HepG2 (cell line): Measurements from ENCODE around the gene NLRX1. TPM values are rescaled to one million over a fixed set of nuclear protein-coding genes. Genes with fewer than 3 reads are reported as not detected.

Experiments used
- polyA plus RNA-seq, 8 experiments: library from polyadenylated mRNA; depleted of rRNA in 3 of 8; stranded (reverse) in 7 of 8; unstranded in 1 of 8; fragments of >200 nt; fragmentation: Illumina TruSeq in 4 of 8; extraction: Trizol in 4 of 8; gene quantifications; 2 replicates each; pipeline versions ENCODE4 v1.2.1 to v1.2.3, GENCODE V29; 2011 to 2016; ENCODE audit warnings: low read depth in 4 of 8, missing spikeins in 1 of 8, mixed read lengths in 1 of 8; ENCODE audit not compliant: insufficient read depth in 1 of 8
- total RNA-seq, 5 experiments: library from RNA; depleted of rRNA; stranded (reverse); fragments of >200 nt; fragmentation: Illumina TruSeq; extraction: Trizol; gene quantifications; 2 replicates each; pipeline ENCODE4 v1.2.3, GENCODE V29; 2016; ENCODE audit warnings: low read depth in 1 of 5

Gene NLRX1
- total and polyA plus RNA-seq, 2 of the 13 experiments (the other 11 are each of a cell fraction or from before 2014, with no cell fraction given), result 8.7 to 11.0 TPM

Other genes starting within 250 kb of the NLRX1 start
- gene BCL9L, start 242.8 kb upstream of the NLRX1 start, total RNA-seq (2016; rRNA removed; fragmentation: Illumina TruSeq; extraction: Trizol), result 3.7 and 5.5 TPM in 2 replicates
- 4.1 and 4.5 TPM in 2 replicates for gene BCL9L, start 242.8 kb upstream of the NLRX1 start, polyA plus RNA-seq (2011; rRNA removed)
- not detected in 2 replicates for gene UPK2, start 212.4 kb upstream of the NLRX1 start, total RNA-seq (2016; rRNA removed; fragmentation: Illumina TruSeq; extraction: Trizol)
- not detected in 2 replicates for gene UPK2, start 212.4 kb upstream of the NLRX1 start, polyA plus RNA-seq (2011; rRNA removed)
- not detected in 2 replicates for gene FOXR1, start 197.0 kb upstream of the NLRX1 start, total RNA-seq (2016; rRNA removed; fragmentation: Illumina TruSeq; extraction: Trizol)
- not detected in 2 replicates for gene FOXR1, start 197.0 kb upstream of the NLRX1 start, polyA plus RNA-seq (2011; rRNA removed)
- gene CENATAC, start 170.6 kb upstream of the NLRX1 start, total RNA-seq (2016; rRNA removed; fragmentation: Illumina TruSeq; extraction: Trizol), result 9.2 and 25.0 TPM in 2 replicates
- gene CENATAC, start 170.6 kb upstream of the NLRX1 start, polyA plus RNA-seq (2011; rRNA removed), result 19.8 and 21.7 TPM in 2 replicates
- gene RPS25, start 150.4 kb upstream of the NLRX1 start, total RNA-seq (2016; rRNA removed; fragmentation: Illumina TruSeq; extraction: Trizol), result 1,415 and 1,643 TPM in 2 replicates
- 647 and 839 TPM in 2 replicates for gene RPS25, start 150.4 kb upstream of the NLRX1 start, polyA plus RNA-seq (2011; rRNA removed)
- 97.4 and 124 TPM in 2 replicates for gene TRAPPC4, start 150.0 kb upstream of the NLRX1 start, total RNA-seq (2016; rRNA removed; fragmentation: Illumina TruSeq; extraction: Trizol)
- gene TRAPPC4, start 150.0 kb upstream of the NLRX1 start, polyA plus RNA-seq (2011; rRNA removed), result 126 and 140 TPM in 2 replicates
- 25.6 and 43.0 TPM in 2 replicates for gene SLC37A4, start 137.8 kb upstream of the NLRX1 start, total RNA-seq (2016; rRNA removed; fragmentation: Illumina TruSeq; extraction: Trizol)
- 56.1 and 59.7 TPM in 2 replicates for gene SLC37A4, start 137.8 kb upstream of the NLRX1 start, polyA plus RNA-seq (2011; rRNA removed)
- gene HYOU1, start 111.5 kb upstream of the NLRX1 start, total RNA-seq (2016; rRNA removed; fragmentation: Illumina TruSeq; extraction: Trizol), result 50.0 and 127 TPM in 2 replicates
- gene HYOU1, start 111.5 kb upstream of the NLRX1 start, polyA plus RNA-seq (2011; rRNA removed), result 155 and 164 TPM in 2 replicates
- 21.6 and 23.3 TPM in 2 replicates for gene VPS11, start 100.9 kb upstream of the NLRX1 start, total RNA-seq (2016; rRNA removed; fragmentation: Illumina TruSeq; extraction: Trizol)
- 13.7 and 18.9 TPM in 2 replicates for gene VPS11, start 100.9 kb upstream of the NLRX1 start, polyA plus RNA-seq (2011; rRNA removed)
- 9.4 and 14.0 TPM in 2 replicates for gene HMBS, start 83.8 kb upstream of the NLRX1 start, total RNA-seq (2016; rRNA removed; fragmentation: Illumina TruSeq; extraction: Trizol)
- 46.8 and 46.9 TPM in 2 replicates for gene HMBS, start 83.8 kb upstream of the NLRX1 start, polyA plus RNA-seq (2011; rRNA removed)
- gene DPAGT1, start 66.9 kb upstream of the NLRX1 start, total RNA-seq (2016; rRNA removed; fragmentation: Illumina TruSeq; extraction: Trizol), result 15.1 and 37.6 TPM in 2 replicates
- 63.9 and 70.7 TPM in 2 replicates for gene DPAGT1, start 66.9 kb upstream of the NLRX1 start, polyA plus RNA-seq (2011; rRNA removed)
- gene C2CD2L, start 61.4 kb upstream of the NLRX1 start, total RNA-seq (2016; rRNA removed; fragmentation: Illumina TruSeq; extraction: Trizol), result 1.2 and 3.7 TPM in 2 replicates
- 5.5 and 6.0 TPM in 2 replicates for gene C2CD2L, start 61.4 kb upstream of the NLRX1 start, polyA plus RNA-seq (2011; rRNA removed)
- 13.3 and 15.1 TPM in 2 replicates for gene HINFP, start 47.1 kb upstream of the NLRX1 start, total RNA-seq (2016; rRNA removed; fragmentation: Illumina TruSeq; extraction: Trizol)
- 21.4 and 27.5 TPM in 2 replicates for gene HINFP, start 47.1 kb upstream of the NLRX1 start, polyA plus RNA-seq (2011; rRNA removed)
- not detected in 2 replicates for gene ABCG4, start 19.7 kb upstream of the NLRX1 start, total RNA-seq (2016; rRNA removed; fragmentation: Illumina TruSeq; extraction: Trizol)
- not detected in 2 replicates for gene ABCG4, start 19.7 kb upstream of the NLRX1 start, polyA plus RNA-seq (2011; rRNA removed)
- 0.24 TPM in 1 of 2 replicates, not detected in the other for gene NHERF4, start 16.8 kb downstream of the NLRX1 start, total RNA-seq (2016; rRNA removed; fragmentation: Illumina TruSeq; extraction: Trizol)
- gene NHERF4, start 16.8 kb downstream of the NLRX1 start, polyA plus RNA-seq (2011; rRNA removed), result 0.12 and 0.38 TPM in 2 replicates
- gene CBL, start 37.6 kb downstream of the NLRX1 start, total RNA-seq (2016; rRNA removed; fragmentation: Illumina TruSeq; extraction: Trizol), result 7.4 and 11.0 TPM in 2 replicates
- 5.5 and 6.6 TPM in 2 replicates for gene CBL, start 37.6 kb downstream of the NLRX1 start, polyA plus RNA-seq (2011; rRNA removed)
- gene MCAM, start 148.4 kb downstream of the NLRX1 start, total RNA-seq (2016; rRNA removed; fragmentation: Illumina TruSeq; extraction: Trizol), result 5.9 and 15.2 TPM in 2 replicates
- 12.1 and 18.6 TPM in 2 replicates for gene MCAM, start 148.4 kb downstream of the NLRX1 start, polyA plus RNA-seq (2011; rRNA removed)
- gene RNF26, start 165.8 kb downstream of the NLRX1 start, total RNA-seq (2016; rRNA removed; fragmentation: Illumina TruSeq; extraction: Trizol), result 11.9 and 20.8 TPM in 2 replicates
- gene RNF26, start 165.8 kb downstream of the NLRX1 start, polyA plus RNA-seq (2011; rRNA removed), result 26.3 and 28.8 TPM in 2 replicates
- 0.77 and 1.2 TPM in 2 replicates for gene C1QTNF5, start 172.2 kb downstream of the NLRX1 start, total RNA-seq (2016; rRNA removed; fragmentation: Illumina TruSeq; extraction: Trizol)
- 0.86 TPM in 2 replicates for gene C1QTNF5, start 172.2 kb downstream of the NLRX1 start, polyA plus RNA-seq (2011; rRNA removed)
- not detected in 2 replicates for gene MFRP, start 178.0 kb downstream of the NLRX1 start, total RNA-seq (2016; rRNA removed; fragmentation: Illumina TruSeq; extraction: Trizol)
- gene MFRP, start 178.0 kb downstream of the NLRX1 start, polyA plus RNA-seq (2011; rRNA removed), result not detected in 2 replicates
- gene USP2, start 213.0 kb downstream of the NLRX1 start, total RNA-seq (2016; rRNA removed; fragmentation: Illumina TruSeq; extraction: Trizol), result 6.0 and 7.2 TPM in 2 replicates
- 2.5 and 3.2 TPM in 2 replicates for gene USP2, start 213.0 kb downstream of the NLRX1 start, polyA plus RNA-seq (2011; rRNA removed)